ENCODE data around the gene LHFPL2. TPM values are rescaled to one million over a fixed set of nuclear protein-coding genes. Genes with fewer than 3 reads are reported as not detected.

LHFPL2 gene
- total and polyA plus RNA-seq, 2 donors (not counting 1 experiment from before 2014, with no cell fraction given), result 3.8 to 35.5 TPM

DNA sequence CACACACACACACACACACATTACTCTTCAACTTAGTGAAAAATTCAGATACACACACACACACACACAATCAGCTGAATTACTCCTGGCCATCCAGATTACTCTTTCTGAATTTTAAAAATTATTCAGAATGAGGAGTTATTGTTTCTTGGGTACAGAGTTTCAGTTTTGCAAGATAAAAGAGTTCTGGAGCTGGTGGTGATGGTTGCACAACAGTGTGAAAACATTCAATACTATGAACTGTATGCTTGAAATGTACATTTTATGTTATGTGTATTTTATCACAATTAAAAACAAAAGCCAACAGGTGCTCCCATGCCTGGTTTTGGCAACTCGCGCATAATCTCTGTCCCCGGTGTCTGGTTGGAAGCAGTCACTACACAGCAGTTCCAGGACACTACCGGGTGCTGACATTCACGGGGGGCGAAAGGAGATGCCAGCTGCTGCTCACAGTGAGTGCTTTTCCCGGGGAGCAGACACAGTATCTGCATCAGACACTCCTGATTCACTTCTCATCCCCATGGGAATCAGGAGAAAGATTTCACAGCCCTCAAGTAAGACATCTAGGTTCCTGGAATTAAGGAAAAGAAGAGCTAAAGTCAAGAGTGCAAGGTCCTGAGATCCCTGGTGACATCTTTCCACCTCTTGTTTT lies 55.7 kb downstream of the LHFPL2 start:
- intact Hi-C loops (cut with micrococcal nuclease), result no loop called here

GRCh38 chr5:78591972-78592700 lies 56.4 kb downstream of the LHFPL2 start:
- DNase-seq, result peak; percentile 12
- no peaks in the 10 kb centered on the region for H3K9me3 Mint-ChIP-seq (ENCODE audit: insufficient read depth)
- H3K4me2 ChIP-seq (replicated peaks; ENCODE audit: low read depth, low read length, poor library complexity, severe bottlenecking), result peak overlapping the region; percentile 22
- TF ChIP-seq, protein P1, sequence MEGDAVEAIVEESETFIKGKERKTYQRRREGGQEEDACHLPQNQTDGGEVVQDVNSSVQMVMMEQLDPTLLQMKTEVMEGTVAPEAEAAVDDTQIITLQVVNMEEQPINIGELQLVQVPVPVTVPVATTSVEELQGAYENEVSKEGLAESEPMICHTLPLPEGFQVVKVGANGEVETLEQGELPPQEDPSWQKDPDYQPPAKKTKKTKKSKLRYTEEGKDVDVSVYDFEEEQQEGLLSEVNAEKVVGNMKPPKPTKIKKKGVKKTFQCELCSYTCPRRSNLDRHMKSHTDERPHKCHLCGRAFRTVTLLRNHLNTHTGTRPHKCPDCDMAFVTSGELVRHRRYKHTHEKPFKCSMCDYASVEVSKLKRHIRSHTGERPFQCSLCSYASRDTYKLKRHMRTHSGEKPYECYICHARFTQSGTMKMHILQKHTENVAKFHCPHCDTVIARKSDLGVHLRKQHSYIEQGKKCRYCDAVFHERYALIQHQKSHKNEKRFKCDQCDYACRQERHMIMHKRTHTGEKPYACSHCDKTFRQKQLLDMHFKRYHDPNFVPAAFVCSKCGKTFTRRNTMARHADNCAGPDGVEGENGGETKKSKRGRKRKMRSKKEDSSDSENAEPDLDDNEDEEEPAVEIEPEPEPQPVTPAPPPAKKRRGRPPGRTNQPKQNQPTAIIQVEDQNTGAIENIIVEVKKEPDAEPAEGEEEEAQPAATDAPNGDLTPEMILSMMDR (IDR thresholded peaks at IDR 0.05), result no peak
- TF ChIP-seq EZH2 (IDR thresholded peaks at IDR 0.05; ENCODE audit: borderline replicate concordance, insufficient read depth, low read depth, low read length, poor library complexity, severe bottlenecking), result no peak
- WGBS (ENCODE audit: insufficient coverage), result 78% methylated on average over 5 of the region's 9 CpGs
- POLR2A ChIA-PET, result no interaction called here
- H3K27ac ChIP-seq (ENCODE audit: low read length in 2 of 2), result no peak overlapping the region
- H3K9me3 ChIP-seq (ENCODE audit: control extremely low read depth in 1 of 3, control insufficient read depth in 2 of 3, insufficient read depth in 1 of 3, low read length in 2 of 3), result no peaks in the 10 kb centered on the region
- H3K9ac ChIP-seq (ENCODE audit: low read length), result no peak overlapping the region
- H3K4me3 ChIP-seq (ENCODE audit: control extremely low read depth in 1 of 5, extremely low read depth in 1 of 5, insufficient read depth in 1 of 5, low read depth in 2 of 5, low read length in 4 of 5), result no peak overlapping the region
- no peaks in the 10 kb centered on the region for H3K79me2 ChIP-seq (ENCODE audit: control insufficient read depth, insufficient read depth, low read length)
- no peak overlapping the region for H3K27ac Mint-ChIP-seq
- no peak for ATAC-seq (ENCODE audit: low read depth)
- peaks cover 20% of the 10 kb centered on the region for H3K4me1 Mint-ChIP-seq
- CTCF ChIA-PET, result no interaction called here
- H3K4me1 ChIP-seq (ENCODE audit: control insufficient read depth in 2 of 2, insufficient read depth in 2 of 2, low read length in 2 of 2), result peaks cover 9 to 14% of the 10 kb centered on the region in 2 donors
- intact Hi-C loops (cut with micrococcal nuclease), result no loop called here
- no peaks in the 10 kb centered on the region for H3K27me3 Mint-ChIP-seq
- peak overlapping the region; percentile 15 for H3K4me3 Mint-ChIP-seq
- H3K36me3 ChIP-seq (replicated peaks in 1 of 2; ENCODE audit: control extremely low read depth in 1 of 2, control insufficient read depth in 1 of 2, extremely low read depth in 1 of 2, insufficient read depth in 2 of 2, low read length in 1 of 2), result no peaks in the 10 kb centered on the region
- no peak overlapping the region for H2AFZ ChIP-seq (ENCODE audit: insufficient read depth, low read depth, low read length, poor library complexity, severe bottlenecking)
- H4K20me1 ChIP-seq (ENCODE audit: control insufficient read depth, insufficient read depth, low read length, poor library complexity, severe bottlenecking), result no peaks in the 10 kb centered on the region
- H3K27me3 ChIP-seq (replicated peaks in 1 of 4; ENCODE audit: control extremely low read depth in 1 of 4, control insufficient read depth in 3 of 4, insufficient read depth in 4 of 4, low read length in 3 of 4), result no peaks in the 10 kb centered on the region

More for the DNA sequence above, 55.7 kb downstream of the LHFPL2 start:
- H3K9ac ChIP-seq (ENCODE audit: low read length), result no peak overlapping the region
- H2AFZ ChIP-seq (ENCODE audit: insufficient read depth, low read depth, low read length, poor library complexity, severe bottlenecking), result no peak overlapping the region
- POLR2A ChIA-PET, result no interaction called here
- H3K27ac ChIP-seq (ENCODE audit: low read length in 2 of 2), result no peak overlapping the region
- H3K27me3 ChIP-seq (replicated peaks in 1 of 4; ENCODE audit: control extremely low read depth in 1 of 4, control insufficient read depth in 3 of 4, insufficient read depth in 4 of 4, low read length in 3 of 4), result no peaks in the 10 kb centered on the region
- Mint-ChIP-seq H3K27ac (no peak overlapping the region), H3K4me3 (no peak overlapping the region), H3K4me1 (peaks cover 20% of the 10 kb centered on the region), H3K9me3 (ENCODE audit: insufficient read depth) (no peaks in the 10 kb centered on the region), H3K27me3 (no peaks in the 10 kb centered on the region)
- no peak for TF ChIP-seq EZH2 (IDR thresholded peaks at IDR 0.05; ENCODE audit: borderline replicate concordance, insufficient read depth, low read depth, low read length, poor library complexity, severe bottlenecking)
- TF ChIP-seq, protein P1 (IDR thresholded peaks at IDR 0.05), result no peak
- peaks cover 9 to 14% of the 10 kb centered on the region in 2 donors for H3K4me1 ChIP-seq (ENCODE audit: control insufficient read depth in 2 of 2, insufficient read depth in 2 of 2, low read length in 2 of 2)
- H3K4me3 ChIP-seq (ENCODE audit: control extremely low read depth in 1 of 5, extremely low read depth in 1 of 5, insufficient read depth in 1 of 5, low read depth in 2 of 5, low read length in 4 of 5), result no peak overlapping the region
- CTCF ChIA-PET, result no interaction called here
- no peaks in the 10 kb centered on the region for H3K36me3 ChIP-seq (replicated peaks in 1 of 2; ENCODE audit: control extremely low read depth in 1 of 2, control insufficient read depth in 1 of 2, extremely low read depth in 1 of 2, insufficient read depth in 2 of 2, low read length in 1 of 2)
- peak overlapping the region; percentile 22 for H3K4me2 ChIP-seq (replicated peaks; ENCODE audit: low read depth, low read length, poor library complexity, severe bottlenecking)
- no peaks in the 10 kb centered on the region for H4K20me1 ChIP-seq (ENCODE audit: control insufficient read depth, insufficient read depth, low read length, poor library complexity, severe bottlenecking)
- no peaks in the 10 kb centered on the region for H3K9me3 ChIP-seq (ENCODE audit: control extremely low read depth in 1 of 3, control insufficient read depth in 2 of 3, insufficient read depth in 1 of 3, low read length in 2 of 3)
- ATAC-seq (ENCODE audit: low read depth) (no peak), DNase-seq (no peak)
- 90% methylated on average over 6 of the region's 7 CpGs for WGBS (ENCODE audit: insufficient coverage)
- H3K79me2 ChIP-seq (ENCODE audit: control insufficient read depth, insufficient read depth, low read length), result no peaks in the 10 kb centered on the region
